ENCODE results near the gene SLC39A11. TPM values are rescaled to one million over a fixed set of nuclear protein-coding genes. Genes with fewer than 3 reads are reported as not detected.
"Not testable (repeated sequence)": the region's sequence is repeated elsewhere in the genome, so short reads cannot be mapped to it uniquely, and the experiment has no call there.

SLC39A11 gene
- total RNA-seq, 1 donor from 2014 or later: 22.0 TPM

GRCh38 chr17:73007407-73007806 lies 85.1 kb downstream of the SLC39A11 start:
- no peak for DNase-seq

- DNase-seq: no peak
These were observed 87.1 kb downstream of the SLC39A11 start for GRCh38 chr17:73005360-73005759.

- no peak for DNase-seq
These were observed 89.0 kb downstream of the SLC39A11 start for GRCh38 chr17:73003487-73003886.

GRCh38 chr17:73000832-73001231 lies 91.7 kb downstream of the SLC39A11 start:
- no peak for DNase-seq

GRCh38 chr17:72999474-72999873 lies 93.0 kb downstream of the SLC39A11 start:
- DNase-seq: not testable (repeated sequence)

- no peak for DNase-seq
These were observed 94.1 kb downstream of the SLC39A11 start for GRCh38 chr17:72998343-72998742.

- DNase-seq: no peak
These were observed 94.9 kb downstream of the SLC39A11 start for GRCh38 chr17:72997559-72997958.

- no peak for DNase-seq
These were observed 95.7 kb downstream of the SLC39A11 start for GRCh38 chr17:72996791-72997190.

GRCh38 chr17:72995008-72995656 lies 97.4 kb downstream of the SLC39A11 start:
- no peak for DNase-seq

GRCh38 chr17:72992783-72993467 lies 99.6 kb downstream of the SLC39A11 start:
- not testable (repeated sequence) for DNase-seq

GRCh38 chr17:72991651-72992050 lies 100.8 kb downstream of the SLC39A11 start:
- no peak for DNase-seq

GRCh38 chr17:72989074-72989610 lies 103.3 kb downstream of the SLC39A11 start:
- DNase-seq: no peak

GRCh38 chr17:72988451-72988850 lies 104.0 kb downstream of the SLC39A11 start:
- no peak for DNase-seq

GRCh38 chr17:72987166-72987565 lies 105.3 kb downstream of the SLC39A11 start:
- no peak for DNase-seq

GRCh38 chr17:72985882-72986720 lies 106.4 kb downstream of the SLC39A11 start:
- no peak for DNase-seq

GRCh38 chr17:72984926-72985325 lies 107.6 kb downstream of the SLC39A11 start:
- DNase-seq: no peak

- DNase-seq: no peak
These were observed 108.2 kb downstream of the SLC39A11 start for GRCh38 chr17:72984145-72984925.

- DNase-seq: no peak
These were observed 109.8 kb downstream of the SLC39A11 start for GRCh38 chr17:72982680-72983079.

- DNase-seq: no peak
These were observed 113.8 kb downstream of the SLC39A11 start for GRCh38 chr17:72978593-72979218.

GRCh38 chr17:72977771-72978417 lies 114.6 kb downstream of the SLC39A11 start:
- DNase-seq: no peak

Measured in skin of body (tissue), 2 donors.